RKO (cell line): ENCODE measurements around the gene ATP6V0E1.

ENCODE experiments used
- DNase-seq: peaks from one replicate; pipeline ENCODE4 v3.0.0-alpha.2; 2016; ENCODE audit warnings: low spot score

Gene ATP6V0E1

DNA sequence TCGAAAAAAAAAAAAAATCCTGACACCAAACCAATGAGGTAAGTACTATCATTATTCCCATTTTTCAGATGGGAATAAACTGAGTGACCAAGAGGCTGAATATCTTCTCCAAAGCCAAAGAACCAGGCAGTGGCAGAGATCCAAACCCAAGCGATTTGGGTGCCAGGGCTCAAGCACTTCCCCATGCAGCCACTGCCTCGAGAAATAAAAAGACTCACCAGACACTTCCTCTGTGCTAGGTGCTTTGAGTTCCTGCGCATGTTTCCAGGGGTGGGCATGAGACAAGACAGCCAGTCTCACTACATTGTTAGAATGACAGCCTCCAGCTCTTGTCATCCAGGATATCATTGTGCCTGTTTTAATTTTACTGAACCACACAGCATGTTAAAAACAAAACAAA is 26.6 kb upstream of the ATP6V0E1 start:
- DNase-seq, result peak; percentile 35

DNA sequence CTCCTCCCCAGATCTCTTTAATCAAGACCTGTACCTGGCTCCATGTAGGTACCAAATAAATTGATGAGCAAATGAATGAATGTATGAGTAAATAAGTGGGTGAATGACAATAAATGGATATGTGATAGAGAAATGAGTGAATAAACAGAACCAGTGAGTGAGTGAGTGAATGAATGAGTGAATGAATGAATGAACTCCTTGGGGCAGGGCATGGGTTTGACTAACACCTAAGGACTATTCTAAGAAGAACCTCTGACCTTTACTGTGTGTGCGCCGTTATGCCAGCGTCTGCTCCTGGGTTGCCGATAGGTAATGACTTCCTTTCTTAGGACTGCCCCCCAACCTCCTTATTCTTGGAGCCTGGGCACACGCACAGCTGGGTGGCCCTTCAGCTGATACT is 26.1 kb upstream of the ATP6V0E1 start:
- peak; percentile 20 for DNase-seq

DNA sequence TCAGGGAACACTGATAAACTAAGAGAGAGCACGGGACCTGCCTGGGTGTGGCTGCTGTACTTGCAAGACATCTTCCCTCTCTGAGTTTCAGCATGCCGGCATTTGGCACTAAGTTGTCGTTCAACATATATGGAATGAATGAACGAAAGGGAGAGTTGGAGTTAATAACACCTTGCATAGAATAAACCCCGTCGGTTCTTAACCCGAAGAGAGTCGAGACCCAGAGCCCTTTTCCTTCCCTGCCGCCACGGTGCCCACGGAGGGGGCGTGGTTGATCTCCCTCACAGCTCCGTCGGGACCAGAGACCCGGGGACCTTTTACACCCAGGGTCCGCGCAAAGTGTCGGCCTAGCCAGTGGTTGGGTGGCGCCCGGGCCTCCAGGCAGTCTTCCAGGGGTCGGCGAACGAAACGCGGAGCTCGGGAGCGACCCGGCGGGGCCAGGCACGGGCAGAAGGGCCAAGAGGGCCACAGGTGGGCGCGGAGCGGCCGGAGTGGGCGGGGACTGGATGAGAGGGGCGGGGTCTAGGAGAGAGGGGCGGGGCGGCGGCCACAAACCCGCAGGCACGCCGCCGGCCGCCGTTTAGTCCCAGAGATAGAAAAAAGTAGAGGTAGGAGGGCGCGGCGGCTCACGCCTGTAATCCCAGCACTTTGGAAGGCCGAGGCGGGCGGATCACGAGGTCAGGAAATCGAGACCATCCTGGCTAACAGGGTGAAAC is 25.1 kb upstream of the ATP6V0E1 start:
- DNase-seq, result peak; percentile 79

DNA sequence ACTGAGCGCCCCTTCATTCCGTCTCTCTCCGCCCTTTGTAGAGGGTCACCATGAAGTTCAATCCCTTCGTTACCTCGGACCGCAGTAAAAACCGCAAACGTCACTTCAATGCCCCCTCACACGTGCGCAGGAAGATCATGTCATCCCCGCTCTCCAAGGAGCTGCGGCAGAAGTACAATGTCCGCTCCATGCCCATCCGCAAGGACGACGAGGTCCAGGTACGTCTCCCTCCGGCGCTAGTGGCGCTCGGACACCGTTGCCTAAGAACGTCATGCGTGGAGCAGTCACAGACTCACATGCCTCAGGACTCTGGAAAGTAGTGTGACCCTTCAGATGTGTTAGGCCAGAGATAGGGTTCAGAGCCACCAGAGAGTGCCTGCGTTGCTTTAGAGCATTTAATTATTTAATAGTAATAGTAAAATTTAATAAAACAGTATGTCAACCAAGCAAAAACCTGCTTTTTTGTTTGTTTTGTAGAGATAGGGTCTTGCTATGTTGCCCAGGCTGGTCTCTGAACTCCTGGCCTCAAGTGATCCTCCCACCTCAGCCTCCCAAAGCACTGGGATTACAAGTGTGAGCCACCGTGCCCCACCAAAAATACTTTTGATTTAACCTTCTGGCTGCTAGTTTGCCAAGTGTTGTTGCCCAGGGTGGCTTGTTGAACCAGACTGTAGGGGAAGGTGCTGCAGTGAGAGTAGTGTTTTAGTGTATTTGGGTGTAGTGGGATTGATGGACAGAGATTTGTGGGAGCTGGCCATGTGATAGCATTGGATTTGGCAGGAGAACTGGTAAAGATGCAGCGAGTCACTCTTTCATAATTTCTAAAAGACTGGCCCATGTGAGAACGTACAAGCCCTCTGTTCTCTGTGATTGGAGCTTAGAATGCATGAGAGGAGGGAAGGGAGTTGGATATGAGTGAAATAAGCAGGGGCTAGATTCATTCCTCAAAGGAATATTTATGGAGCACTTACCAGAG is 23.5 kb upstream of the ATP6V0E1 start:
- peak; percentile 67 for DNase-seq

DNA sequence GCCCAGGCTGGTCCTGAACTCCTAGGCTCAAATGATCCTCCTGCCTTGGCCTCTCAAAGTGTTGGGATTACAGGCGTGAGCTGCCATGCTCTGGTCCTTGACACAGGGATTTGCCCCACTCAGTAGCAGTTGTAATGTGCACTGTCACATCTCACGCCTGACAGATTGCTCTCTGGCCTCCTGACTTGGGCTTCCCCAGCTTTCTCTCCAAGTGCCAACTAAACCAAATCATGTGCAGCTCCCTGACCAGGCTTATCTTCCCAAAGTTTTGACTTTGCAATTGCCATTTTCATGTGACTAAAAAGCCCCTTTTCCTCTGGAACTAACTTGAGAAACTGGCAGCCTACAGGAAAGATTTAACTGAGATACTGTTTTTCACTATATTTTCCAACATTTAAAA is 13.7 kb upstream of the ATP6V0E1 start:
- no peak for DNase-seq

DNA sequence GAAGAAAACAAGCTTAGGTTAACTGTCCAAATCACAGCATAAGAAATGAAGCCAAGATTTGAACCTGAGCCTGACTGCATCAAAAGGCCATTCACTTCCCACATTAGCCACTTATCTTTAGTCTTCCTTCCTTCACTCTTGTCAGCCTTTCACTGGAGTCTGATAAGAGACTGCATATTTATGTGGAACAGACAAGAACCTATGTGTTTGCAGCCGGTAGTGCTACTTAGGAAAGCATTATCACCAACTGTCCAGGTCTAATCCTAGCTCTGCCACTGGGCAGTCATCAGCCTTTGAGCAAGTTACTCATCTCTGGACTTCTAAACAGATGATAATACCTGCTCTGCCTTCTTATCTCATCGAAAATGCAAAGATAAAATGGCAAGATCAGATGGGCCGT is 12.1 kb upstream of the ATP6V0E1 start:
- DNase-seq, result no peak

DNA sequence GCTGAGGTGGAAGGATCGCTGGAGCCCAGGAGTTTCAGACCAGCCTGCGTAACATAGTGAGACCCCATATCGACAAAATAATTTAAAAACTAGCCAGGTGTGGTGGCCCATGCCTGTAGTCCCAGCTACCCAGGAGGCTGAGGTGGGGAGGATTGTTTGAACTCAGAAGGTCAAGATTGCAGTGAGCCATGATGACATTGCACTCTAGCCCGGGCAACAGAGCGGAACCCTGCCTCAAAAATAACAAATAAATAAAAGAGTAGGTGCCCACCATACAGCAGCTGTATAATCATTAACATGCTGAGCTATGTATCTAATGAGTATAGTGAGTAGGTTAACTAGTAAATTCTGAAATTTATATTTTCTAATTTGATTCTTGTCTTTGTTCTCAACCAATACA is 11.0 kb upstream of the ATP6V0E1 start:
- DNase-seq, result no peak

DNA sequence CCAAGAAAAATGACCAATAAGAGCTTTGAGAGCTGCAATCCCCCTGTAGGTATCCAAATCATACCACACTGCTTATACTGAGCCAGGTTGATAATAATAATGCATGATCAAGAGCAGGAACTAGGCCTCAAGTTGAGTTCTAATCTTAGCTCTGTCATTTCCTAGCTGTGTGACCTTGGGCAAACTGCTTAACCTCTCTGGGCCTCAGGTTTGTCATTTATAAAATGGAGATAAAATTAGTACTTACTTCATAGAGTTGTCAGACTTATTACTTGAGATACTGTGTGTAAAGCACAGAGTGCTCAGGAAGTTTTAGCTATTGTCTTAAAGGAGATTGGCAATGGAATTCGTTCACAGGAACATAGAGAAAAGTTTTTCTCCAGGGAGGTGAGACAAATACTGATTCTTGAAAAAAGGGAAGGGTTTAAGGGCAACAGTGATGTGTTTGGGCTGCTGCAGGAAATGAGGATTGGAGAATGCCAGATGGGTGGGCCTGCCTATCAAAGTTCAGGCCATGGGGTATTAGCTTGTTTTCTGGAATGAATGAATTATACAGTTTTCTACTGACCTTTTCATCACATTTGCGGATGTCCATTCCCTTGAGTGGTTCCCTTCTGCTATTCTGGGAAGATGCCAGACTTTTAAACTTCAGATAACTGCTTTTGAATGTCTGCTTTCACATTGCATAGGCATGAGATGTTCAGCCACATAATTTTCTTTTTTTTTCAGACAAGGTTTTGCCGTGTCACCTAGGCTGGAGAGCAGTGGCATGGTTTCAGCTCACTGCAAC is 10.2 kb upstream of the ATP6V0E1 start:
- no peak for DNase-seq

DNA sequence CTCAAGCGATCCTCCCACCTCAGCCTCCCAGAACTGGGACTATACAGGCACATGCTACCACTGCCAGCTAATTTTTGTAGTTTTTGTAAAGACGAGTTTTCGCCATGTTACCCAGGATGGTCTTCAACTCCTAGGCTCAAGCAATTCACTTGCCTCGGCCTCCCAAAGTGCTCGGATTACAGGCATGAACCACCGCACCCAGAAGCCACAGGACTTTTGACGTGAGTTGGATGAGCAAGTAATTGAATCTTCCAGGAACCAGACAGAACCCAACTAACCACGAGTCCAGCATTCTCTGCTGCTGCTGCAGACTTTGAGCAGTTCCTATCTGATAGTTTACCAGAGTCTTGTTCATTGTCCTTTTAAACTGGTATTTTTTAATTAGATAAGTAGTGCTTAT is 9.6 kb upstream of the ATP6V0E1 start:
- no peak for DNase-seq

DNA sequence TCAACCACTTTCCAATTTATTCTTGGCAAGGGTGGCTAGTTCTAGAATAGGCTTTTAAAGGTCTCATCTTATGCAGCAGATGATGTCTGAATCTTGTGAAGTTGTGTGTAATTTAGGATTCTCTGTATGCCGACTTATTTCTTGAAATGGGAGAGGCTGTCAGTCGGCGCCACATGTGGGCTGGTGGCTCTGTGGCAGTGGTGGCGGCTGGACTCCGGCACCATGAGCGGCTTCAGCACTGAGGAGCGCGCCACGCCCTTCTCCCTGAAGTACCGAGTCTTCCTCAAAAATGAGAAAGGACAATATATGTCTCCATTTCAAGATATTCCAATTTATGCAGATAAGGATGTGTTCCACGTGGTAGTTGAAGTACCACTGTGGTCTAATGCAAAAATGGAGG is 8.3 kb upstream of the ATP6V0E1 start:
- DNase-seq, result no peak

DNA sequence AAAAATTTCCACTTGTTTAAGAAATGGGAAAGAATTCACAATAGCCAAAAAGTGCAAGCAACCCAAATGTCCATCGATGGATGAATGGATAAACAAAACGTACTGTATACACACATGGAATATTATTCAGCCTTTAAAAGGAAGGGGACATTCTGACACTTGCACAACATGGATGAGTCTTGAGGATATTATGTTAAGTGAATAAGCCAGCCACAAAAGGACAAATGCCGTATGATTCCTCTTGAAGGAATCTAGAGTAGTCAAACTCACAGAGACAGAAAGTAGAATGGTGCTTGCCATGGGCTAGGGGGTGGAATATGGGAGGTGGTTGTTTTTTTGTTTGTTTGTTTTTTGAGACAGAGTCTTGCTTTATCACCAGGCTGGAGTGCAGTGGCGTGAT is 3.8 kb upstream of the ATP6V0E1 start:
- DNase-seq, result no peak

DNA sequence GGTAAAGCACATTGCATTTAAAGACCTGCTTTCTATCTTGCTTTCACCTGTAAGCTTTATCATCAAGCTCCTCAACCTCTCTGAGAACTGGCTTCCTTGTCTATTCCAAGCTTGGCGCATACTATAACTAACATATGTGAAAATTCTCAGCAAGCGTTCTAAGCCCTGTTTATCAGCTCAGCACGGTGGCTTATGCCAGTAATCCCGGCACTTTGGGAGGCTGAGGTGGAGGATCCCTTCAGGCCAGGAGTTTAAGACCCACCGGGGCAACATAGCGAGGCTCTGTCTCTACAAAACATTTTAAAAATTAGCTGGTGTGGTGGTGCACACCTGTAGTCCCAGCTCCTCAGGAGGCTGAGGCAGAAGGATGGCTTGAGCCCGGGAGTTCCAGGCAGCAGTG is 1.6 kb upstream of the ATP6V0E1 start:
- DNase-seq, result no peak

DNA sequence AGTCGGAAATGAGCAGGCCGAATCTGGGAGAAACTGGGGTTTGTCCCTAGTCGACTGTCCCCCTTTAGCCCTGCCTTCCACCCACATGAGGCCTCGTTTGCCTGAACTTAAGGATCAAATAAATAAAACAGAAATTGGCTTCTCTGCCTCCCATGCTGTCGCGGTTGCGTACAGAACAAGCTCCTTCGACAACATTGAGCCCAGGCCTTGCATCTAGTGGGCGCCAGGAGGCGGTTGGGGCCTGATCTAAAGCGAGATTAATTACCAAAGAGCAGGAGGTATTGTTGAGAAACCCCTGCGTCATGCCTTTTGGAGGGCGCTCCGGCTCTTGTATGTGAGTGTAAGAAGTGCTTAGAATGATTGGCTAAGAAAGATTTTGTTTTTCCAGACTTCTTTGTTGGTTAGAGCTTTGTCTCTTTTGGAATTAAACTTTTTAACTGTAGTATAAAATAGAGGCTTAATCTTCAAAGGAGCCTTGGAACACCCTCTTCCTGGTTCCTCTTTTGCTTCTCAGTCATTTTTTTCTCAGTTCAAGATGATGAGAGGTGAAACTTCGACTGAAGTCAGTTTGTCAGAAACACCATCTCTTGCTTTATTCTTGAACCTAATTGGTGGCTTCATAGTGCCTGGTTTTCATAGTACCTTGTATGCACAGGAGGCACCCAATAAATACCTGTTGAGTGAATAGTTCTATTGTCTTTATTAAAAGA is 828 bp downstream of the ATP6V0E1 start:
- DNase-seq, result peak; percentile 93

DNA sequence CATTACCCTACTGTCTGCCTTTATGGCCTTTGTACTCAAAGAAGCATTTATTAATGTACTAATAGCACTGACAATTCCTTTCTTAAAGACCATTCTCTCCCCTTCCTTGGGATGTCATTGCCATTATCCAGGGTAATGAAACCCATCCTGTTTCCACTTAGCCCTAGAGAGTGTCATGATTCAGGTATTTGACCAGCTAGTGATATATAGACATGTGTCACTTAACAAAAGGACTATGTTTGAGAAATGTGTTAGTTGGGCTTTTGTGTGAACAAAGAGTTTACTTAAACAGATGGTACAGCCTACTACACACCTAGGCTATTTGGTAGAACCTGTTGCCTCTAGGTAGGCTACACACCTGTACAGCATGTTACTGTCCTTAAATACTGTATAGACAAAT is 2.0 kb downstream of the ATP6V0E1 start:
- peak; percentile 54 for DNase-seq

DNA sequence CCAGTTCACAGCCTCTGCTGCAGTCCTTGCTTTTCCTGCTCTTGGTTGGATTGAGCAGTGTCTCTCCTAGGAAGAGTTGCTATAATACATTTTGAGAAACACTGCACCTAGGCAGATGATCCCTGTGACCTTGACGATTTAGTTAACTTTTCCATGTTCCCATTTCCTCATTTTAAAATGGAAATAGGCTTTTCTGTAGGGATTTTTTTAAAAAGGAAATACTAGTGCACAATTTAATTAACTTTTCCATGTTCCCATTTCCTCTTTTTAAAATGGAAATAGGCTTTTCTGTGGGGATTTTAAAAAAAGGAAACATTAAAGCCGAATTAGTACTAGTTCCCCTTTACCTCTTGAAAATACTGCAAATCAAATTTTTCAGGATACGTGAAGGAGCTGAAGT is 4.7 kb downstream of the ATP6V0E1 start:
- DNase-seq, result no peak

DNA sequence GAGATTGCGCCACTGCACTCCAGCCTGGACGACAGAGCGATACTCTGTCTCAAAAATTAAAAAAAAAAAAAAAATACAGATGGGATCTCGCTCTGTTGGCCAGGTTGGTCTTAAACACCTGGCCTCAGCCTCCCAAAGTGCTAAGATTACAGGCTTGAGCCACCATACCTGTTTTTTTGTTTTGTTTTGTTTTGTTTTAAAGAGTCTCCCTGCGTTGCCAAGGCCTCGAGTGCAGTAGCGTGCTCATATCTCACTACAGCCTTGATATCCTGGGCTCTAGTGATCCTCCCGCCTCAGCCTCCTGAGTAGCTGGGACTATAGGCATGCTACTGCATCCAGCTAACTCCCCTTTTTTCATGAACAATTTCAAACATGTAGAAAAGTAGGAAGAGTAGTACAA is 7.2 kb downstream of the ATP6V0E1 start:
- no peak for DNase-seq

DNA sequence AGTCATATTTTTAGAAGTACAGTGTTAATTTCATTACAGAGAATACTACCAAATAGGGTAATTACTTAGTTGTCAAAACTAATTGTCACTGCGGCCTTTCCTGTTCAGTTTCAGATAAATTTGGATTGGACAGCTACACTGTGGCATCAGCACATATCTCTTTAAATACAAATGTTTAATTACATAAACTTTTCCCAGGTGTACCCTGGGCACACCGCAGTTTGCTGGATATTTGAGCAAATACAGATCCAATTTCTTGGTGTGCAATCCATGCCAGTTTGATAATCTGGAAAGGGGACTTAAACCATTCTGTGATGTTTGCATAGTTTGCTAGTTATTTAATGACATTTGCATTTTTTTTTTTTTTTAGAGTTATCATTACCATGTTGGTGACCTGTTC is 10.8 kb downstream of the ATP6V0E1 start:
- no peak for DNase-seq

DNA sequence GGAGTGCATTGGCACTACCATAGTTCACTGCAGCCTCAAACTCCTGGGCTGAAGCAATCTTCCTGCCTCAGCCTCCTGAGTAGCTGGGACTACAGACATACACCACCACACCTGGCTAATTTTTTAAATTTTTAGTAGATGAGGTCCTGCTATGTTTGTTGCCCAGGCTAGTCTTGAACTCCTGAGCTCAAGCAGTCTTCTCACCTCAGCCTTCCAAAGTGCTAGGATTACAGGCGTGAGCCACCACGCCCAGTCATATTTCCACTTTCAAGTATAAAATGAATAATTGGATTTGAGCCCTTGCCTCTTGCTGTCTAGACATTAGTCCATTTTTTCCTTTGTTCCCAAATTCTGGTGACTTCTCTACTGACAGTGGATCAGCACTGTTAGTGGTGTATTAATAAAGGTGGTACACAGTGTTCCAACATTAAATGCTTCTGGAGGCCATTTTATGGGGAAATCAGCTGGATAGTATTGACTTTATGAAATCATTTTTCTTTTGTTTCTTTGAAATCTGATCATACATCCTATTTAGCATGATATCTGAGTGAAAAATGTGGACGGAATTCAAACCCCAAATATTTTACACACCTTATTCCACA is 15.9 kb downstream of the ATP6V0E1 start:
- DNase-seq, result no peak

DNA sequence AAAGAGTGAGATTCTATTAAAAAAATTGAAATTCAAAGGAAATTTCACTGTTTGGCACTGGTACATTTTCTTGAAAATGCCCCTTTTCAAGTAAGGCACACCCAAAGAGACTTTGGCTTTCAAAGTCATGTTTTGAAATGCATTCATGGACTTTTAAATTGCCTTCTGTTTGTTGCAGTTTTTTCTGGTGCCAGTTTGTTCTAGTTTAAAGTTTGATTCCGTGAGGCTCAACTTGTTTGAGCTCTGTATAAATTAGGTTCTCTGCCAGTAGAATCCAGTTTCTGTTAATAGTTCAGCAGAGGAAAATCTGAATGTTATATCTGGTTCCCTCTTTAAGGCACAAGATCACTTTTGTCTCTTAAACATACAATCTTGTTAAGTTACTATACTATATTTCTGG is 16.4 kb downstream of the ATP6V0E1 start:
- DNase-seq, result no peak

DNA sequence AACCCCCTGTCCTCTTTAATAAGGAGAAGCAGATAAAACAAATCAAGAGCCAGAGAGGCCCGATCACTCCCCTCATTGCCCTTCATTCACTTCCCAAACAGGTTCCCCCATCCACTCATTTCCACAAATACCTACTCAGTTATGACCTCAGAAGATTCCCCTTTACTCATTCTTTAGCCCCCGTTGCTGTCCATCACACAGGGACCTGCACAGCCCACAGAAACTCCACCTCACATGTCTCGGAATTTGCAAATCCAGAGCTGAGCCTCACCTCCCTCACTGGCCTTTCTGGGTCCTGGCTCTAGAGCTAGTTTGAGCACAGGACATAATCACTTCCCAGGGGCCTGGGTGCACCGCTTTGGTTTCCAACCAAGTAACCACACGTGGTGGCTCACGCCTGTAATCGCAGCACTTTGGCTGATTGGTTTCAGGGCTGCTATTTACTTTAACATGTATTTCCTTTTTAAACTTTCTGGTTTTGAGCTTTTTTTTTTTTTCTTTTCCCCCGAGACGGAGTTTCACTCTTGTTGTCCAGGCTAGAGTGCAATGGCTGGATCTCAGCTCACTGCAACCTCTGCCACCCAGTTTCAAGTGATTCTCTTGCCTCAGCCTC is 17.8 kb downstream of the ATP6V0E1 start:
- no peak for DNase-seq

DNA sequence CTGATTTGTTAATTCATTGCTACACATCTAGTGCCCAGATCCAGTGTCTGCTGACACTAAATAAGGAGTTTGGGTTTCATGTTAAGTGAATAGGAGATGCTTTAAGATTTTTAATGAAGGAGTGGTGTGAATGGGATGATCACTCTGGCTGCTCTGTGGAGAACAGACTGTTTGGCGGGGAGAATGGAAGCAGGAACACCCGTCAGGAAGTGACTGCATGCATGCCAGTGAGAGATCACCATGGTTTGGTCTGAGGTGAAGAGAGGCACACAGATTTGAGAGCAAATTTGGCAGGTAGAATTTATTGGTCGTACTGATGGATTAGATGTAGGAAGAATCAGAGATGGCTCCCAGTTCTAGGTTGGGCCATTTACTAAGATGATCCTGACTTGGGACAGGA is 19.8 kb downstream of the ATP6V0E1 start:
- DNase-seq, result no peak
